HG02763 (cell line): ENCODE results near the gene TCF15.
"Not testable (repeated sequence)": the region's sequence is repeated elsewhere in the genome, so short reads cannot be mapped to it uniquely, and the experiment has no call there.

Source experiments
- ATAC-seq: cut with Tn5 transposase; IDR thresholded peaks from one replicate; pipeline ENCODE4 v1.9.1; 2021; ENCODE audit warnings: mild to moderate bottlenecking, moderate library complexity; ENCODE audit not compliant: unreplicated experiment

The TCF15 gene

DNA sequence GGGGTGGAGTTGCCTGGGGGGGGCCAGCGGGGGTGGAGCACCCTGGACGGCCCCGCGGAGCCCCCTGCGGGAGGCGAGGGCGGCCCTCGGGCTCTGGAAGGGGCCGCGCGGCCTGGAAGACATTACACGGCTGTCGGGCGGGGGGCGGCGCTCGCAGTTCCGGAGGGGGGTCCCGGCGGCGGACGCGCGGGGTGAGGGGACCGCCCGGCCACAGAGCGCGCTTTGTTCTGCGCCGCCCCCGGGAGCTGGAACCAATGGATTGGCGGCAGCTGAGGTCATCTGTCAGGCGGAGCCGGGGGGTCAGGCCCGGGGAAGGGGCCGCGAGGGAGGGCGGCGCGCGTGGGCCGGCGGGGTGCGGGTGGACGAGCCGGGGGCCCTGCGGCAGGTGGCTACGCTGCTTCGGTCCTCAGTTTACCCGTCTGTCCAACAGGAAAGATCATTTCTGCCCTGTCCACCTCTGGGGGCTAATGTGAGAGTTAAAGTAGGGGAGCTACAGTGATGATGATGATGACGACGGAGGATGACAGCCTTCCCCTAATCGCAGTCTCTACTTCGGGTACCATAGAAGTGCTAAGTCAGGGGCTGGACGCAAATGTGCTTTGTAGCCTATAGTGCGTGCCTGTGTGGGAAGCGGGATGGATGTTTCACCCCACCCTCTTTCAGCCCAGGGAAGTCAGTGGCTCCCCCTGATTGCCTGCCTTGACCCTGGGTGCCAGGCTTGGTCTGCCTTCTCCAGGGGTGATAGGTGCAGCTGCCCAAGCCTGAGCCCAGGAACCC, 32.5 kb upstream of the TCF15 start:
- no peak for ATAC-seq

DNA sequence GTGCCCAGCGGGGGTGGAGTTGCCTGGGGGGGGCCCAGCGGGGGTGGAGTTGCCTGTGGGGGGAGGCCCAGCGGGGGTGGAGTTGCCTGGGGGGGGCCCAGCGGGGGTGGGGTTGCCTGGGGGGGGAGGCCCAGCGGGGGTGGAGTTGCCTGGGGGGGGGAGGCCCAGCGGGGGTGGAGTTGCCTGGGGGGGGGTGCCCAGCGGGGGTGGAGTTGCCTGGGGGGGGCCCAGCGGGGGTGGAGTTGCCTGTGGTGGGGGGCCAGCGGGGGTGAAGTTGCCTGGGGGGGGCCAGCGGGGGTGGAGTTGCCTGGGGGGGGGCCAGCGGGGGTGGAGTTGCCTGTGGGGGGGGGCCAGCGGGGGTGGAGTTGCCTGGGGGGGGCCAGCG, 31.9 kb upstream of the TCF15 start:
- not testable (repeated sequence) for ATAC-seq

DNA sequence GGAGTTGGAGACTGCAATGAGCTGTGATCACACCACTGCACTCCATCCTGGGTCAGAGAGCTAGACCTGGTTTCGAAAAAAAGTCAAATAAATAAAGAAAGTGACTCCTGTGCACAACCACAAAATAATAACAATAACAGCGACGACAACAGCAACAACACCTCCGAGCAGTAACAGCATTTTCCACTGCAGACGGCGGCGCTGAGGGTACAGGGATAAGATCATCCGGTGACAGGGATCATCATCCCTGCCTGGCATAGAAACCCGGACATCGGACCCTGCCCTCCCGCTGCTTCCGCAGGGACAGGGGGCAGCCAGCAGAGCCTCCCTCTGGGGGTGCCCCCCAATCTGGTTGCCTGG, 31.4 kb upstream of the TCF15 start:
- ATAC-seq = no peak

DNA sequence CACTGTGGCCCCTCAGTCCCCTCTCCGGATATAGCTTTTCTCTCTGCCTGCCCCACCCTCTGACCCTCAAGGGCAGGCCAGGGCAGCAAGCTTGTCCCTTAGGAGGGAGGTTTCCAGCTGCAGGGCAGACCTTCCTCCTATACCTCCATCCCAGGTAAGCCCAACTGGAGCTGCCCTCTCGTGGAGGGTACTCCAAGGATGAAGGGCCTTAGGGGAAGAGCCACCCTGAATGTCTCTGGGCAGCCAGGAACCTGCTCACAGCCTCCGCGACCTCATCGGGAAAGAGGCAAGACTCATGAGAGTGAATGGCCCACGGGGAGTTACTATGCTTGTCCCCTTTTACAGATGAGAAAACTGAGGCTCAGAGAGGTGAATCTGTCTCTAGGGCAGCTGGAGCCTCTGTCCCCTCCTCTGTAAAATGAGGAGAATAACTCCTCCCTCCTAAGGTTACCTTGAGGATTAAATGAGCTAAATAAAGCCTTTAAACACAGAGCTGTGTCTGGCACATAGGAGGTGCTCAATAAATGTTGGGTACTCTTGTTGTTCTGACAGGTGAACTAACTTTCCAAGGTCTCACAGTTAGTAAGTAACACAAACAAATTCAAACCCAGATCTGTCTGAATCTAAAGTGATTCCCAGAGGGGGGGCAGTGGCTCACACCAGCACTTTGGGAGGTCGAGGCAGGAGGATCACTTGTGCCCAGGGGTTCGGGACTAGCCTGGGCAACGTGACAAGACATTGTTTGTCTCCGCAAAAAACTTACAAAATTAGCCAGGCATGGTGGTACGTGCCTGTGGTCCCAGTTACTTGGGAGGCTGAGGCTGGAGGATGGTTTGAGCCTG, 30.8 kb upstream of the TCF15 start:
- no peak for ATAC-seq

DNA sequence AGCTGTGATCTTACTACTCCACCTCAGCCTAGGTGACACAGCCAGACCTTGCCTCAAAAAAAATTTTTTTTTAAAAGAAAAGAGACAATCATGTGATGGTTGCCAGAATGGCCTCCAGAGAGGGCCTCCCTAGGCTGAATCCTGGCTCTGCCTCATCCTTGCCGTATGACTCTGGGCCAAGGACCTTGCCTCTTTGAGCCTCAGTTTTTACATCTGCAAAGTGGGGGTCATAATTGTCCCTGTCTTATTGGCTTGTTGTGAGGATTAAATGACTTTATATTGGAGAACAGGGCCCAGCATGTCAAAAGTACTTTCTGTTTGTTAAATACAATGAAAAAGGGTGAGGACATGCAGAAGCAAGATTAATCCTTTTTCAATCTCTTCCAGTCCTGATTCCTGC, 28.5 kb upstream of the TCF15 start:
- ATAC-seq = no peak

DNA sequence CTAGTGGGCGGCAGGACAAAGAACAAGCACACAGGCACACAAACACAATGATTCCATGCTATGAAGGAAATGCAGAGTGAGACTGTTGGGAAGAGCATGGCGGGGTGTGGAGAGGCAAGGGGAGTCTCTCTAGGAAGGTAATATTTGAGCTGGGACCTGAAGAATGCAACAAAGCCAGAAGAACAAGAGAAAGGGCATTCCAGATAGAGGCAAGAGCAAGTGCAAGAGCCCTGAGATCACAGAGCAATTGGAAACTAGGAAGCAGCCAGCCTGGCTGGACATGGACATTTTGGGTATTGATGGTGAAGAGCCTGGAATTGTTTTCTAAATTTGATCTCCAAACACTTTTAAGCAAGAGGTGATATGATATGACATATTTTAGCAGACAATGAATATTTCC, 27.4 kb upstream of the TCF15 start:
- no peak for ATAC-seq

DNA sequence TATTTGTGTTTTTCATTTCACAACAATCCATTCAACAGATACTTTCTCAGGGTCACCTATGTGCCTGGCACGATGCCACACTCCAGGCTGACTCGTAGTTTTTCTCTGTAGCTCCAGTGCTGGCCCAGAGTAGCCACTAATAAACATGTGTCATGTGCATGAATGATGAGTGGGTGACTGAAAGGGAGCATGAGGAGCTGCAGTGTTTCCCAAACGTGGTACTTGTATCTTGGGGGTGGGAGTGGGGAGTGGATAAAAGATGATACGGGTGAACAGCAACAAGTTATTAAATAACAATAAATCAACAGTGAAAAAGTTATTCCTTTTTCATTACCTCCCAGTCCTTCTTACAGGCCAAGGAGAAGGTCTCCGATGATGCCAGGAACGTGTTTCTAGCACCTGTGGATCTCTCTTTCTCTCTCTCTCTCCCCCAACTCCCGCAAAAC, 25.8 kb upstream of the TCF15 start:
- no peak for ATAC-seq

DNA sequence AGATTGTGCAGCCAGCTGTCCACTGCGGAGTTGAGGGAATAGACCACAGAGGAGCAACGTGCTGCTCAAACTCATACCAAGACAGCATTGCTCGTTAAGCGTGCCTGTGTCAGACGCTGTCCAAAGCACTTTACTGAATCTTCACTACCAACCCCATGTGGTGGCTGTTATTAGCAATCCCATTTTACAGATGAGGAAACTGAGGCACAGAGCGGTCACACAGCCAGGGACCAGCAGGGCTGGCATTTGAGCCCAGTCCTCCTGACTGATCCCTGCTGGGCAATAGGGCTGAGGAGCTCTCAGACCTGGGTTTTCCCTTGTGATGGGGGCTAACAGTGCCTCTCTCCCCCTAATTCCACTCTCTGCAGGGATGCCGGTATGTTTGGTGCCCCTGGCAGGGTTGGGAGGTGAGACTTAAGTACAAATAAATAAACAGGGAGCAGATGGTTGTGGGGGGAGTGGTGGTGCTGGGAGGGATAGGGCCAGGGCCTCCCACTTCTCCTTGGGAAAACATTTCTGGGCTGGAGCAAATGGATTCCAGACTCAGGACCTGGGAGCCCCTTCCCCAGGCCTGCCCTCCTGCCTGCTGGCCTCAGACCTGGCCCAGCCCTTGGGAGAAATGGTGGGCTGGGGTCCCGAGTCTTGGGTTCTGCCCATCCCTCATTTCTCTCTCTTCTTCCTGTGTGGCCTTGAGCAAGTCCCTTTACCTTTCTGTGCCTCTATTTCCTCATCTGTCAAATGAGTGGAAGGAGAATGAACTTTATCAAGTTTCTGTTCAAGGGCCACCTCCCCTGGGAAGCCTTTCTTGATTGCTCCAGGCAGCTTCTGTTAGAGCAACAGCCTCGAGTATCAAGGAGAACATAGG, 25.2 kb upstream of the TCF15 start:
- ATAC-seq = no peak

DNA sequence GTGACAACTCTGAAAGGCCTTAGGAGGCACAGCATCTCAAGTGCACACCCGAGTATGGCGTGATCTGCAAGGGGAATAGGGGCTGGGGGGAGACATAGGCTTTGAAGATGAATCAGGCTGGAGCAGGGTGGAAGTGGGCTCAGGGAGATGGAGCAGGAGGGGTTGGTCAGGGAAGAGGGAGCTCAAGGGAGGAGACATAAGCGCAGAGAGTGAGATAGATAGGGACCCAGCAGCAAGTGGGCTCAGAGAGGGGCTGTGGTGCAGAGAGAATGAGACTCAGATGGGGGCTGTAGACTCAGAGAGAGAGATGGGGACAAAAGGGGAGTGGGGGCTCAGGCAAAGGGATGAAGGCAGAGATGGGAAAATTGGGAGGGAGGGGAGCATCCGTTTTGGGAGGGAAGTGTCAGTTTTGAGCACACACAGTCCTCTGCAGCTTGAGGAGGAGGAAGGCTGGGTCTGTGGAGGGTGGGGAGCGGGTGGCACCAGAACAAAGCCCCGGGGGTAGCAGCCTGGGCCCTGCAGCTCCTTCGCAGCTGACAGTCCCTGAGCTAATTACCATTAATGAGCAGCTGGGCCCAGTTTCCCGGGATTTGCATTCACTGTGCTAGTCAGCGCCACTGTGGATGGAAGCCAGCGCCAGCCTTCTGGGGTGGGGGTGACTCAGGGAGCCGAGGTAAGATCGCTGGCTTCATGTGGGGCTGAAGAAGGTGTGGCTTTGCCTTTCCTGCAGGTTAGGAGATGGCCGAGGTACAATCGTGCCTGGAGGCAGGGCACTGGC, 24.2 kb upstream of the TCF15 start:
- ATAC-seq = no peak

DNA sequence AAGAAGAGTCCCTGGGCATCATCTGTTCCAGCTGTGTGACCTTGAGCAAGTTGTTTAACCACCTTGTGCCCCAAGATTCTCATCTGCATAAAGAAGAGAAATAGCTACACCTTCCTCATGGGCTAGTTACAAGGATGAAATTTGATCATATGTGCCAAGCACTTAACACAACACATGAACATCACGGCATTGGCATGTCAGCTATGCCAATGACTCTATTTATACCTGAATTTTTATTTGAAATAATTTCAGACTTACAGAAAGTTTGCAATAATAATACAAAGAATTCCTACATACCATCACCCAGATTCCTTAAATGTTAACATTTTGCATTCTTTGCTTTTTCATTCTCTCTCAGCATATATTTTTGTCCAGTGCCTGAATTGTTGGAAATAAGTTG, 21.0 kb upstream of the TCF15 start:
- no peak for ATAC-seq

DNA sequence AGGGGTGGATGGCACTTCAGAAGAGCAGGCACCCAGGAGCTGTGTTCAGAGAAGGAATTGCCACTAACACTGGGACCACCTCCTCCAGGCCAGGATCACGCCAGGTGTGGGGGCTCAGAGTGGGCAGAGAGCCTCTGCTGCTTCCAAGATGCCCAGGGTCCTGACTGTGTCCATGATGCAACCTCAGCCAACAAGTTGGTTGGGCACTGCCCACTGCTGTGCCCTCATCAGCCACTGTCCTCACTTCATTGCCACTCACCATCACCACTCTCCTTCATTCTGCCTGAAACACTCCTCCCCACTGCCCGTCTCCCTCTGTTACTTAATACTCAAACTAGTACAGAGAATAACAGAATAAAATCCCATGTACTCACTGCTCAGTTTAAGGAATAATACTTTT, 16.5 kb upstream of the TCF15 start:
- no peak for ATAC-seq

DNA sequence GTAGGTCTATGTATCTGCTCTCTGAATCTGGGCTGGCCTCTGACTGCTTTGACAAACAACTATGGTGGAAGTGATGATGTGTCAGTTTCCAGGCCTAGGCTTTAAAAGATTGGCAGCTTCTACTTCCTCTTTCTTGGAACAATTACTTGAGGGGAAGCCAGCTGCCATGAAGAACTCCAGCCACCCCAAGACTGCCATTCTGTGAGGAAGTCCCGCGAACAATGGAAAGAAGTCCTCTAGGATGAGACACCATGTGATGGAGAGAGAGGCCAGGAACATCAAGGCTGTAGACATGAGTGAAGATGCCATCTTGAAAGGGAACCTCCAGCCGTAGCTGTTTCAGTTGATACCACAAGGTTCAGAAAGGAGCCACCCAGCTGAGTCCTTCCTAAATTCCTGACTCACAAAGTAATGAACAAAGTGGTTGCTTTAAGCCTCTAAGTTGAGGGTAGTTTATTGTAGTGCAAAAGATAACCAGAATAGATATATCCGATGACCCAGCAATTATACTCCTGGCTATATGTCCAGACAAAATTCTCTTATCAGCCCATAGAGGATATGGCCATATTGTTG, 15.3 kb upstream of the TCF15 start:
- no peak for ATAC-seq

DNA sequence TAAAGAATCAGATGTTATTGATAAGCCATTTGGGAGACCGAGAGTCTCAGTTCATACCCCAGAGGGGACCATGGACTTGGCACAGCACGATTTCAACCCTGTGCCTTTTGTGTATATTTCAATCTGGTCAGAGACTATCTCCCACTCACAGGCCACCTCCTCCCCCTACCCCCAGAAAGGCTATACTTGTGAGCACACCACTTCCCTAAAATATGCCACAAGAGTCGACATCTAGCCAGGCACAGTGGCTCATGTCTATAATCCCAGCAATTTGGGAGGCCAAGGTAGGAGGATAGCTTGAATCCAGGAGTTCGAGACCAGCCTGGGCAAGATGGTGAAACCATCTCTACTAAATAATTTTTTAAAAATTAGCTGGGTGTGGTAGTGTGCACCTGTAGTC, 13.6 kb upstream of the TCF15 start:
- no peak for ATAC-seq

DNA sequence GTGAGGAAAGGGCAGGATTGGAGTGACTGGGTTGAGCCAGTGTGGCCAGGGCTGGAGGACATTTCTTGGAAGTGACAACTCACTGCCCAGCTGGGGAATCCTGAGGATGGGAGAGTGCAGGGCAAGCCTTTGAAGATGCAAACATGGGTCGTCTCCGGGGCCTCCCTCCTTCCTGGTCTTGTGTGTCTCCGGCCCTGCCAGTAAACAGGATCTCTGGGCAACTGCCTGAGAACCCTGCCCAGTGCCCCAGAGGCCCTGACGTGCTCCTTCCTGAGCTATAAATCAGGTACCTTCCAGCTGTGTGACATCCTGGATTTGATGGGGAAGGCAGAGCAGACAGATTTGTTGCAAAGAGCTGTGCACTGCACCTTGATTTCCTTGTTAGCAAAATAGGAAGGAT, 12.9 kb upstream of the TCF15 start:
- no peak for ATAC-seq

DNA sequence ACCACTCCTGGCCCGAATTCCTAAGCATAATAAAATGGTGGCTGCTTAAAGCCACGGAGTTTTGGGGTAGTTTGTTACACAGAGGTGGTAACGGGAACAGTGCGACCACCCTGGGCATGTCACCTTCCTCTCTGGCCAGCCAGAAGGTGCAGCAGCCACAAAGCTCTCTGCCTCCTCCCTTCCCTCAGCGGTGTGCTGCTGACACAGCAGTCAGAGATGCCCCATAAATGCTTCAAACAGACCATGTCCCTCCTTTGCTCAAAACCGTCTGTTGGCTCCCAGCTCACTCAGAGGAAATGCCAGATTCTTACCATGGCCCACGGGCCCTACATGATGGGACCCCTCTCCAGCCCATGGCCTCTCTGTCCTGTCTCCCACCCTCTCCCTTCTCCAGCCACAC, 12.1 kb upstream of the TCF15 start:
- ATAC-seq = no peak

DNA sequence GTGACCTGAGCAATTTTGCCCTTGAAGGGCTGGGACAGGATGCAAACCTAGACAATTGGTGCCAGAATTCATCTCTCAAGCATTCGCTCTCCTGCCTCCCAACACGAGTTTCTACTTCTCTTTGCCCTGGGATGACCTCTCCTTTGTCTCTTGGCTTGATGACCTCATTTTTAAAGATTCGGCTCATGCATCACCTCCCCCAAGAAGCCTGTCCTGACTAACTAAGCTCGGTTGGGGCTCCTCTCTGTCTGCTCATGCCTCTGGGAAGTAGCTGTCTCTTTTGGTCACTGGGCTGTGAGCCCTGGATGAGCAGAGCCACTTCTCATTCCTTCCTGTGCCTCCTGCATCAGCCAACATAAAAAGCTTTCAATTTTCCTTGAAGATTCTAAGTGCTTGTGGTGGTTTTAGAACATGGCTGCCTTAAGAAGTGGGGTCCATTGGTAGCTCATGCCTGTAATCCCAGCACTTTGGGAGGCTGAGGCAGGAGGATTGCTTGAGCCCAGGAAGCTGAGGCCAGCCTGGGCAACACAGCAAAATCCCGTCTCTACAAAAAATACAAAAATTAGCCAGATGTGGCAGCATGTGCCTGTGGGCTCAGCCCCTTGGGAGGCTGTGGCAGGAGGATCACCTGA, 11.1 kb upstream of the TCF15 start:
- ATAC-seq = no peak

DNA sequence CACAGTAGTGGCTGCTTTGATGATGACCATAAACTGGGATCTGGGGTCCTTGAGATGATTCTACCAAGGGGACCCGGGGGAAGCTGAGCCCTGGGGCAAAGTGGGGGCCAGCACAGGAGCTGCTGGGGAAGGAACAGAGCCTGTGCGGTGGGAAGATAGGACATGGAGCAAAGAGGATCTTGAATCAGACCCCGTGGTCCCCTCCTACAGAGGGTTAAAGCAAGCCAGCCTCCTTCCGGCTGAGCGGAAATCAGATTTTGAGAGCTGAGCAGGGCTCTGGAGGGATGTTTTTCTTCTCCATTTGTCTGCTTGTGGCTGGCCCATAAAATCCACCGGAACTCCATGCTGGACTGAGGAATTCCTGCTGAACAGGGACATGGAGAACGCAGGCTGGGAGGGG, 10.1 kb upstream of the TCF15 start:
- ATAC-seq = no peak

DNA sequence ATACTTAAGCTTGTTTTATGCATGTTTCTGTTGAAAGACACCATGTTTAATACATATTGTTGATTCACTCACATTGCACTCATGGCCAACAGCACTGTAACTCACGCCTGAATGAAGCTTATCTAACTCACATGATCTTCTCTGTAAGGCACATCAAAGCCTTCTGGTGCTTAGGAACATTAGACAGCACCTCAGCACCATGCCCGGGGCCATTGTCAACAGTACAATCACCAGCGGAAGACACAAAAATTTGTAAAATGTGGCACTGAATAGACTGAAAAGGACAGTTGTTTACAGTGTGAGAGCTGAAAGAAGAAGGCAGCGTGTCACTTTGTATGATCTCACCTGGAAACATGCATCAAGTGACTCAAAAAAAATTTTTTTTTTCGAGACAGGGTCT, 8.9 kb upstream of the TCF15 start:
- ATAC-seq = no peak

DNA sequence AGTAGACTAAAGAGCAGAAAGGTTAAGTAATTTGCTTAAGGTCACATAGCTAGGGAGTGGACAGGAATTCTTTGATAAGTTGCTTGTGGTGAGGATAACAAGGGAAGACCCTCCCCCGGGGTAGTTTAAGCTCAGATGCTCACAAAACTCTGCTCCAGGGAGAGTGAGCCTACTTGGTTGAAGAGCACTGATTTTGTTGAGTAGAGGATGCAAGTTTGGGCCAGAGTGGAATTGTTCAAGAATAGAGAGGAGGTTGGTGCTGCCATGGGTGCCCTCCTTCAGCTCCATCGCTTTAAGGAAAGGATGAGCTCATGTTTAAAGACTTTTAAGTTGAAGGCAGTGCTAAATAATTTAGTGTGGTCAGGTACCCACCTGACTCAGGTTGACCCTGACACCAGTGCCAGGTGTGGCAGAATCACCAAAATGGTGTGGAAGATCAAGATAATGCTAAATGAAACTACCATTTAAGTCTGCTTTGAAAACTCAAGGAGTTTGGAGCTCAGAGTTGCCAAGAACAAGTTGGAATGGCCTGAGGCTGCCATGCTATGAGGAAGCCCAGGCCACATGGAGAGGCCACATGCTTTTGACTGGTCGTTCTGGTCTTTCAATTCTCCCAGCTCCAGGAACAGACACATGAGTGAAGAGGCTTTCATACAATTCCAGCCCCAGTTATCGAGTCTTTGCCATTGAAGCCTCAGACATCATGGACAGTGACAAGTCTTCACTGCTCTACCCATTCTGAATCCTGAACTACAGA, 8.0 kb upstream of the TCF15 start:
- no peak for ATAC-seq
